Fibroblast of upper back skin (primary cell): ENCODE data around the gene DAAM2.
A peak's percentile ranks its signal among the peaks of the same experiment; 100 is the strongest.

Experiments used
- DNase-seq: peaks from one replicate; pipeline ENCODE4 v3.0.0-alpha.2; 2013

The DAAM2 gene

DNA sequence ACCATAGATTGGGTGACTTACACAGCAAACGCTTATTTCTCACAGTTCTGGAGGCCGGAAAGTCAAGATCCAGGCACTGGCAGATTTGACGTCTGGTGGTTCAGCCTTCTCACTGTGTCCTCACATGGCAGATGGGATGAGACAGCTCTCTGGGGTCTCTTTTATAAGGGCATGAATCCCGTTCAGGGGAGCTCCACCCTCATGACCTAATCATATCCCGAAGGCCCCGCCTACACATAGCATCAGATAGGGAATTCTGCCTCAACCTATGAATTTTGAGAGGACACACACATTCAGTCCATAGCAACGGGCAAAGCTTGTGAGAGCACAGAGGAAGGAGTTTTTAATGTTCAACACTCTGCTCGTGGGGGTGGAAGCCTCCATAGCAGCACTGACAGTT lies 27.5 kb downstream of the DAAM2 start:
- DNase-seq = peak; percentile 16

- DNase-seq = no peak
Observed at GRCh38 chr6:39820553-39820952, 28.4 kb downstream of the DAAM2 start.

DNA sequence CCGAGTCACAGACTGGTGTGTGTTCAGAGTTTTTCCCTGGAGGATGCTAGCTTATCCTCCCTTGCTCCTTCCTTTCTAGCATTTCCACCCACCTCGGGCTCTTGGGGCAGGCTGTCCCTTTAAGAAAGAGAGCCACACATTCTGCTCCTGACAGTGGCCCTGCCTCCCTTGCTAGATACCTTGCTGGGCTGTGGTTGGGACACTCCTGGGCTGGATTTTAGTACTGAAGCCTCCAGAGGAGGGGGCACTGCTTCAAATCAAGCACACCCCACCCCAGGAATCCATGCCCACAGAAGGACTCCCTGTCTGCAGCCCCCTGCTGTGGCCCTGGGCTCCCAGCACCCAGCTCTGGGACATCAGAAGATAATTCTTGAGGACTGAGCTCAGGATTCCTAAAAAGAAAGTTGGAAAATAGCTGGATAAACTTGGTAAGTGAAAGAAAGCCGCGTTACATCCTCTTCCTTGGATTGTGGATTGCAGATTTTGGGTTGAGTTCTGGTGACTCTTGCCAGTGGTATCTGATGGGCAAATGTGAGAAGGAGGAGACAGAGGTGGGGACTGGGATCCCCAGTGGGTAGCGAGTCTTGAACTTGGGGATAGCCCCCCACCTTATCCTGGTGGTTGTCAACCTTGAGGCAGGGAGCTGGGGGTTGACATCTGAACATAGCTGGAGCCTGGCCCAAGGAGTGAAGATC lies 29.0 kb downstream of the DAAM2 start:
- DNase-seq = peak; percentile 34

DNA sequence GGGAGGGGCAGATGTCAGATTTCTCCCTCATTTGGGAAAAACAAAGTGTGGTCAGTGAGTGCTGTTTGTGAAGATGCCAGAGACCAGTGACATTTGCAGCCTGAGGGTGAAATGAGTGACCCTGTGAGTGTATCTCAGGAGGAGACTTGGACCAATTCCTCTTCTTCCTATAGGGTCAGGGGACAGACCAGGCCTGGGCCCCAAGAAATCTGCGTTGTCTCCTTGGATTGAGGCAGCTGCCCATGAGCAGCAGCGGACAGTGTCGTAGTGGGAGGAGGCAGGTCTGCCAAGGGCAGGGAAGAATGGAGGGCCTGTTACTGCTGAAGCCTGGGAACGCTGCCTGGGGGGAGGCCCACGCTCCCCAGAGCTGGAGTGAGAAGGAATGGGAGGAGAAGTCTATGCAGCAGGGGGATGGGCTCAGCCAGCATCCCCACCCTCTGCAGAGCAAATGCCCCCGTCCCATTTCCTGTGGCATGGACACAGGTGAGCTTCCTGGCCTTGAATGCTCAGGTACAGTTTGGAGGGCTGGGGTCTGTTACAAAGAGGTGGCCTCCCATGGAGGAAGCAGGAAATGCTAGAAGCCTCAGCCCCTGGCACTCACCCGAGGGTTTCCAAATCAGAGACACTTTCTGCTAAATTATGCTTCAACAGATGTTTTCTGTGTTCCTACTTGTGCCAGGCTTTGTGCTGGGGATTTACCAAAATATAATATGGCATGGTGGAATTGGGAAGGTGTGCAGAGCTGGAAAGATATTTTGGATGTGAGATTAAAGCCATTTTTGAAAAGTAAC lies 29.8 kb downstream of the DAAM2 start:
- DNase-seq = no peak

- DNase-seq = no peak
Observed at GRCh38 chr6:39822846-39823815, 31.0 kb downstream of the DAAM2 start.

- DNase-seq = no peak
Observed at GRCh38 chr6:39824030-39824926, 32.1 kb downstream of the DAAM2 start.

DNA sequence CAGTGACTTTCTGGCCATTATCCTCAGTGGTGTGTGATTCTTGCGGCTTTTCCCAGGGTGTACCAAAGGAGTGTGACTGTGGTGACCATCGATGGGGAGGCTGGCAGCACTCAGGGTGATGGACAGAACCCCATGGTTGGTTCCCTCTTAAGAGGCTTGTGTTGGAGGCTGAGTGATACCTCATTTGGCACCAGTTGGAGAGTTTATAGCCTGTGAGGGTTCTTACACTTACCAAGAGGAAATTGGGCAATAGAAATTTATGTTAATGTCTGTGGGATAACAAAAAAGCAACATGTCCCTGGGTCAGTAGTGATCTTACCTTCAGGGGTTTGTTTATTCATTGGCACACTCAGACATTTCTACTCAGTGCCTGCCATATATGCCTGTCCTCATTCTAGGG lies 37.2 kb downstream of the DAAM2 start:
- no peak for DNase-seq

DNA sequence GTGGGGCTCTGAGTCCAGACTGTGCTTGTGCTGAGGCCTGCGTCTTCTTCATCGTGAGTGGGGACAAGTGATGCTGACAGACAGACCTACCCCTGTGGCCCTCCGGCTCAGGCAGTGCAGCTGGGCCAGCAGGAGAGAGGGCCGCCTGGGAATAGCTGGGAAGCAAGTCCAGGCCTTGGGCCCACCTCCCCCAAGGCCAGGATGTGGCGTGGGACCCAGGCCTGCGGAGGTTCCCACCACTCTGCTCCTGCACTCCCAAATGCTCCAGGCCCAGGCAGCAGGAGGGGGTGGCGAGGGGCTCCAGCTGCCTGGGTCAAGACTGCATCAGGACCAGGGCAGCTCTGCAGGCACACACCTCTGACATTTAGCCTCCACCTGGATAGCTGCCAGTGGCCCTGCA lies 38.3 kb downstream of the DAAM2 start:
- no peak for DNase-seq

DNA sequence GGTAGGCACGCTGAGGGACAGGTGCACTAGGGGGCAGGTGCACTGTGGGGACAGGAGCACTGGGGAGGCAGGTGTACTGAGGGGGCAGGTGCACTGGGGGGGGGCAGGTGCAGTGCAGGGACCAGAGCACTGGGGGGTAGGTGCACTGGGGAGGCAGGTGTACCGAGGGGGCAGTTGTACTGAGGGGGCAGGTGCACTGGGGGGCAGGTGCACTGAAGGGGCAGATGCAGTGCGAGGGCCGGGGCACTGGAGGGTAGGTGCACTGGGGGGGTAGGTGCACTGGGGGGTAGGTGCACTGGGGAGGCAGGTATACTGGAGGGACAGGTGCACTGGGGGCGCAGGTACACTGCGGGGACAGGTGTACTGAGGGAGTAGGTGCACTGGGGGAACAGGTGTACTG lies 39.5 kb downstream of the DAAM2 start:
- no peak for DNase-seq

- no peak for DNase-seq
Observed at GRCh38 chr6:39834278-39834677, 42.1 kb downstream of the DAAM2 start.

DNA sequence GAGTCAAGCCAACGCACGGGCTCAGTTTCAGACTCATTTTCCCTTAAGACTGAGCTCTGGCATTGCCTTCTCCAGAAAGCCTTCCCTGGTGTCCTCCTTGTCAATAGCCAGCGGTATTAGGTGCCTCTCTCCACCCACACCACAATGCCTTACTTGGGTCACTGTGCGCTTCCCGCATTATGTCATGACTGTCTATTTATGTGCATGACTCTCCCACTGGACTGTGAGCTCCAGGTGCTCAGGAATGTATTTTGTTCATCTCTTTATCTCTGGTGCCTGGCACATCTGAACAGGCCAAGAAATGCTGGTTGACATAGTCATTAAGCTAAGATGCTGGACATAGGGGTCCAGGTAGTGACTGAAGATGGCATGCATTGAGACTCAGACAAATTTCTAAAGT lies 42.7 kb downstream of the DAAM2 start:
- DNase-seq = no peak

- peak; percentile 98 for DNase-seq
Observed at GRCh38 chr6:39835821-39836295, 43.7 kb downstream of the DAAM2 start.

DNA sequence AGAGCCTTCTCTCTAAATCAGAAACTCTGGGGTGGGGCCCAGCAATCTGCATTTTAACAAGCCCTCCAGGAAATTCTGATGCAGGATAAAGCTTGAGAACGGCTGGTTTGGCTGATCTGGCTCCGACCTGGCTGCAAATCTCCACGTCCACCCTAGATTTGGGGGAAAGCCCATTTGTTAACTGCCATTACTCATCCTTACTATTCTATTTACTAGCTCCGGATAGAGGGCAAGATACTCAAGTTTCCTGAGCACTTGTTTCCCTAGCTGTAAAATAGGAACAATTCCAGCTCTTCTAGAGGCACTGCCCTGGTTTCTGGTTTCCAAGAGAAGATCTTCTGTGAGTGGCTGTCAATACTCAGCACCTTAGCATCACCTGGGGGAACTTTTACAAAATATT lies 44.4 kb downstream of the DAAM2 start:
- no peak for DNase-seq

GRCh38 chr6:39839445-39839844 lies 47.3 kb downstream of the DAAM2 start:
- no peak for DNase-seq

- no peak for DNase-seq
Observed at GRCh38 chr6:39840781-39841180, 48.6 kb downstream of the DAAM2 start.

DNA sequence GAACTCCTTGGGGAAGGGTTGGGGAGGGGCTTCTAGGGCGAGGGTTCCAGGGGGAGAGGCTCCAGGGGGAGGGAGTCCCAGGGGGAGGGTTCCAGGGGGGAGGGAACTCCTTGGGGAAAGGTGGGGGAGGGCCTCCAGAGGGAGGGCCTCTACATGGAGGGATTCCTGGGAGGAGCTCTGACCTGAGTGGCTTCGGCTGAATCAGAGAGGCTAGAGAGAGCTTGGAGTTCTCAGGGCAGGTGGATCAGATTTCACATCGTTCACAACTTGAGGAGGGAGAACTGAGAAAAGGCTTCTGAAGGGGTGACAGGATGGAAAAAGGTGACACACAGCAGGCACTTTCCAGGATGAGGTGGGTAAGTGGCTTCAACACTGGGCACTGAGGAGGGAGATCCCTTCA lies 49.1 kb downstream of the DAAM2 start:
- DNase-seq = peak; percentile 19

DNA sequence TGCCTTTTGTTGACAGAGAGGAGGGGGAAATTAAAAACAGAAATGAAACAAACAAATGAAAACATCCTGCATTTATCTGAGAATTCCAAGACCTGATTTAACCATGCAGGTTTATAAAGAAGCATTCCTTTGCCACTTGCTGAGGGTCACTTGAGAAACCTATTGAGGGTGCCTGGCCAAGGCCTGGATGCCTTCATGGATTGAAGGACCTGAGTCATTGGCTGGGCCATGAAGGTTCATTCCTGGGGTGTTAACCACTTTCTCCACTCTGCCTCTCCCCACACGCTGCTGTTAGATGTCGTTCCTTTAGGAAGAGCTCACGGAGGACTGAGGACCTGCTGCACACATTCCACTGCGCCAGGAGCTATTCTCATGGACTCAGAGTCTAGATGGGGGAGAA lies 49.7 kb downstream of the DAAM2 start:
- no peak for DNase-seq

DNA sequence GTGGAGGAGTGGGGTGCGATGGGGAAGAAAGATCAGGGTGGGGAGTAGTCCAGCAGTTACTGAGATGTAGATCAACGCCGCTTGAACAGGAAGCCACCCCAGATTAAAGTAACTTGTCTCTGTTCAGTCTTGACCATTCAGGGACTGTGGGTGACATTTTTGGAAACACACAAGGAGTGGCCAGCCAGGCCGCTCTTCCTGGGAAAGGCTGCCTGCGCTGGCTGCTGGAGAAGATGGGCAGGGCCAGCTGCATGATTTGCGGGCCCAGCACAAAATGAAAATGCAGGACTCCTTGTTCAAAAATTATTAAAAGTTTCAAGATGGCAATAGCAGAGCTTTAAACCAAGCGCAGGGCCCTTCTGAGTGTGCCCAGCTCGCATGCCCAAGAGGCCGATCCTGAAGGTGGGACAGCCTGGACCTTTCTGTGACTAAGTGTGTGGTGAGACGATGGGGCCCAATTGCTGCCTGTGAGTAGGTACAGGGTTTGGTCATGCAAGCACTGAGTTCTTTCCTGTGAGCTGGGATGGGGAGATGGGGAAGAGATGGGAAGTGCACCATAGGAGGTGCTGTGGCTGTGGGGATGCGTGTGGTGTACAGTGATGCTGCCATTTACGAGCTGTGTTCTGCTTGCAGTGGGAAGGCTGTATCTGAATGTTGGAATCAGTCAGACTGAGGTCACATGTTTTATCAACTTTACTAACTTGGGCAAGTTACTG lies 51.3 kb downstream of the DAAM2 start:
- peak; percentile 32 for DNase-seq

DNA sequence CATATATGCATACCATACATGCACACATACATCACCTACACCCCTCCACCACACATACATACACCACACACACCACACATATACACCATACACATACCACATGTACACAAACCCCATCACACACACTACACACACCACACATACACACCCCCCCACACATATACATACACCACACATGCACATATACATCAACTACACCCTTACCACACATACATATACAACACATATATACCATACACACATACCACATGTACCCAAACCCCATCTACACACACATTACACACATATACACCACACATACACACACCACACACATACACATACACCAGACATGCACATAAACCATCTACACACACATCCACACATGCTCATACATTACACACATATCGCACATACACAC lies 52.7 kb downstream of the DAAM2 start:
- no peak for DNase-seq

- DNase-seq = peak; percentile 39
Observed at GRCh38 chr6:39847221-39847620, 55.0 kb downstream of the DAAM2 start.

DNA sequence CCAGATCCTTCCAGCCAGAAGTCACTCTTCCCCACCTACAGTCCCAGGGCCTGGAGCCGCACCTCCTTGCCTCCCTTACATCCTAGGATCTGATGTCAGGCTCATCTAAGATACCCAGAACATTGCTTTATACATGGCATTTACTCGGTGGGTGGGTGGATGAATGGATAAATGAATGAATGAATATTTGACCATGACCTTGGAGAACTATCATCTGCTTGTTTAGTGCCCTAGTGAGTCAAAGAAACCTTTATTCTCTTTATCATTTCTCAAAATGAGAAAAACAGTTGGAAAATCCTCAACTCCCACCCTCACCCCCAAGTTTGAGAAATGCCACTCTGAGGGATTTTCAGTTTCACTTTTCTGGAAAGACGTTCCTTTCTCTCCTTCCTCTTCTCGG lies 56.0 kb downstream of the DAAM2 start:
- DNase-seq = no peak

GRCh38 chr6:39849228-39849627 lies 57.1 kb downstream of the DAAM2 start:
- DNase-seq = no peak
